ENCODE results near the gene NR2C2. TPM values are rescaled to one million over a fixed set of nuclear protein-coding genes. Genes with fewer than 3 reads are reported as not detected.

The NR2C2 gene
- total and polyA plus RNA-seq, 9 of the 15 experiments (the other 6 are each of a cell fraction or from before 2014, with no cell fraction given), result 6.1 to 33.0 (median 14.6) TPM

DNA sequence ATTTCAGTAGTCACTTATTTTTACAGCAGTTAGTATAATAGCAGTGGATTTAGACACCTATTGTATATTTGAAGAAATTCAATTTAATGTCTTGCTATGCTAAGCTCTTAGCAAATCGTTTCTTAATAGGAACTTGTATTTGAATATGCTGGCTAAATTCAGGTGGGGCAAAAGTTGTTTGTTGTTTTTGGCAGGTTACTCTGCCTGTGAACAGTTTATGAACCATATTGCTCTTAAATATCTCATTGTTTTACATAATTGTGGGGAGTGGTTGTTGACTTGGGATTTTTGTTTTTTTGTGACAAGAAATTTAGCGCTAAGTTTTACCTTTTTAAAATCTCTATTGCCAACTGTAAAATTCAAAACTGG lies 43.4 kb downstream of the NR2C2 start:
- H3K4me1 ChIP-seq (replicated peaks in 1 of 2; ENCODE audit: control insufficient read depth in 2 of 2, insufficient read depth in 2 of 2, low read length in 2 of 2), result no peaks in the 10 kb centered on the region
- ChIA-PET CTCF (ENCODE audit: low intra/inter-chr PET ratio) (no interaction called here), POLR2A (interaction anchor here (0.8 to 1.1 kb wide), 3 partner anchors 10 to 426 kb away, joined by 3 read pairs; no protein-coding TSS in a partner anchor)
- BruUV-seq (replicated peaks), result no TSS peak
- H3K27me3 ChIP-seq (ENCODE audit: control insufficient read depth in 2 of 2, insufficient read depth in 2 of 2, low read length in 2 of 2), result no peaks in the 10 kb centered on the region
- no peak overlapping the region for H3K9ac ChIP-seq (ENCODE audit: insufficient read depth in 1 of 2, low read depth in 2 of 2, low read length in 2 of 2)
- H3K4me3 ChIP-seq, result no peak overlapping the region
- DNase-seq (ENCODE audit: extremely low read depth in 1 of 4, low spot score in 3 of 4), result no peak
- ATAC-seq, result no peak
- in situ Hi-C loops (cut with MboI) (no loop called here), intact Hi-C loops (cut with micrococcal nuclease) (no loop called here)
- 68% methylated on average over 2 of the region's 2 CpGs for WGBS (ENCODE audit: insufficient coverage, low coverage, missing lambda C conversion rate)
- peaks cover 18% of the 10 kb centered on the region for H3K79me2 ChIP-seq (ENCODE audit: control insufficient read depth, insufficient read depth, low read length)
- peaks cover 8% of the 10 kb centered on the region; the same call in 1 of the 2 replicates for H4K20me1 ChIP-seq (replicated peaks; ENCODE audit: control insufficient read depth, insufficient read depth, low read length)
- H3K9me3 ChIP-seq (replicated peaks; ENCODE audit: control insufficient read depth, insufficient read depth, low read depth, low read length), result no peaks in the 10 kb centered on the region
- no peak for TF ChIP-seq ZNF174 (CRISPR knock-in tag; IDR thresholded peaks at IDR 0.05)
- no peak for TF ChIP-seq E4F1 (CRISPR knock-in tag; IDR thresholded peaks at IDR 0.05; ENCODE audit: borderline replicate concordance)
- no peak for TF ChIP-seq RBM15 (IDR thresholded peaks at IDR 0.05; ENCODE audit: insufficient read depth, low read length)
- TF ChIP-seq ZBTB8A (IDR thresholded peaks at IDR 0.05; ENCODE audit: partially characterized antibody), result no peak
- TF ChIP-seq ZFP30 (CRISPR knock-in tag; IDR thresholded peaks at IDR 0.05; ENCODE audit: borderline replicate concordance), result no peak
- no peak for TF ChIP-seq PHB2 (IDR thresholded peaks at IDR 0.05; ENCODE audit: low read depth)
- no peak overlapping the region for H3K4me2 ChIP-seq (ENCODE audit: insufficient read depth, low read length)
- no peak overlapping the region for H2AFZ ChIP-seq (ENCODE audit: low read depth, low read length)
- no peak overlapping the region for H3K27ac ChIP-seq (ENCODE audit: extremely low read depth, low read depth, low read length)
- no peak for FAIRE-seq
- no peaks in the 10 kb centered on the region for H3K36me3 ChIP-seq (ENCODE audit: control insufficient read depth, insufficient read depth, low read length)
- H3K9me1 ChIP-seq (ENCODE audit: control insufficient read depth, insufficient read depth, low read length), result no peaks in the 10 kb centered on the region
